Naive thymus-derived CD4-positive, alpha-beta T cell (primary cell): ENCODE data around the gene TRAF5. TPM values are rescaled to one million over a fixed set of nuclear protein-coding genes. Genes with fewer than 3 reads are reported as not detected.

Experiments used
- ATAC-seq: fragments of 150-1000 bp; cut with Tn5 transposase; 2 replicates; pipeline ENCODE4 v1.10.0; 2021; ENCODE audit warnings: mild to moderate bottlenecking, moderate library complexity
- CTCF ChIA-PET: fragments of 350-600 bp; sonication (Branson Sonifier 250); formaldehyde crosslinking; loops from one replicate; lab custom pipeline; 2021; ENCODE audit warnings: antibody characterized with exemption; lab: Charles Lee
- POLR2A ChIA-PET: fragments of 350-600 bp; sonication (Branson Sonifier 250); formaldehyde crosslinking; loops from one replicate; lab custom pipeline; 2021; ENCODE audit warnings: antibody characterized with exemption, inconsistent platforms; lab: Charles Lee
- DNase-seq, 9 donors: peaks; one replicate each; pipeline versions ENCODE4 v3.0.0 to v3.0.0-alpha.2; 2020 to 2022; ENCODE audit warnings: mixed read lengths in 1 of 9
- H3K27ac ChIP-seq: one replicate; pipeline ENCODE4 v1.7.0; 2013; ENCODE audit warnings: mild to moderate bottlenecking, low read depth, low read length, moderate library complexity
- H3K27me3 ChIP-seq, 2 donors: one replicate each; pipeline ENCODE4 v1.7.0; 2013; ENCODE audit warnings: low read length in 2 of 2, mild to moderate bottlenecking in 2 of 2, moderate library complexity in 2 of 2; ENCODE audit not compliant: control insufficient read depth in 2 of 2, insufficient read depth in 2 of 2
- H3K36me3 ChIP-seq, 3 experiments: 1 replicate in 2 of 3; 2 replicates in 1 of 3; pipeline ENCODE4 v1.7.0; 2013; ENCODE audit warnings: low read length in 3 of 3, mild to moderate bottlenecking in 3 of 3, moderate library complexity in 1 of 3; ENCODE audit not compliant: insufficient read depth in 3 of 3, control insufficient read depth in 2 of 3
- H3K4me1 ChIP-seq, 2 donors: one replicate each; pipeline ENCODE4 v1.7.0; 2013; ENCODE audit warnings: low read length in 2 of 2, mild to moderate bottlenecking in 2 of 2, moderate library complexity in 1 of 2; ENCODE audit not compliant: control insufficient read depth in 2 of 2, insufficient read depth in 2 of 2
- H3K4me3 ChIP-seq: 2 replicates; pipeline ENCODE4 v1.7.0; 2013; ENCODE audit warnings: mild to moderate bottlenecking, low read length
- H3K9me3 ChIP-seq, 3 experiments: 1 replicate in 2 of 3; 2 replicates in 1 of 3; pipeline ENCODE4 v1.7.0; 2013; ENCODE audit warnings: low read length in 3 of 3; ENCODE audit not compliant: control insufficient read depth in 2 of 3
- H3K27ac Mint-ChIP-seq, 9 donors: one replicate each; pipeline ENCODE4 v1.8.0; 2020 to 2022; ENCODE audit warnings: mixed read lengths in 9 of 9, mild to moderate bottlenecking in 8 of 9, moderate library complexity in 5 of 9, inconsistent platforms in 2 of 9
- H3K27me3 Mint-ChIP-seq, 5 donors: one replicate each; pipeline ENCODE4 v1.8.0; 2021 to 2022; ENCODE audit warnings: mixed read lengths in 5 of 5, mild to moderate bottlenecking in 1 of 5
- H3K36me3 Mint-ChIP-seq, 5 donors: one replicate each; pipeline ENCODE4 v1.8.0; 2020 to 2022; ENCODE audit warnings: mixed read lengths in 5 of 5, mild to moderate bottlenecking in 3 of 5, inconsistent platforms in 1 of 5
- H3K4me1 Mint-ChIP-seq, 7 donors: one replicate each; pipeline ENCODE4 v1.8.0; 2020 to 2022; ENCODE audit warnings: mixed read lengths in 7 of 7, mild to moderate bottlenecking in 3 of 7, inconsistent platforms in 1 of 7
- H3K4me3 Mint-ChIP-seq, 10 donors: one replicate each; pipeline ENCODE4 v1.8.0; 2020 to 2022; ENCODE audit warnings: mild to moderate bottlenecking in 10 of 10, mixed read lengths in 10 of 10, moderate library complexity in 6 of 10, inconsistent platforms in 2 of 10
- H3K9me3 Mint-ChIP-seq, 11 donors: one replicate each; pipeline ENCODE4 v1.8.0; 2020 to 2022; ENCODE audit warnings: mixed read lengths in 11 of 11, mild to moderate bottlenecking in 4 of 11, inconsistent platforms in 1 of 11, moderate library complexity in 1 of 11
- intact Hi-C, 2 donors: fragments of 100-400 bp; cut with micrococcal nuclease; formaldehyde crosslinking; loops; one replicate each; pipeline ENCODE4 v1.15.1; 2023
- polyA plus RNA-seq, 2 donors: library from polyadenylated mRNA; unstranded; fragments of 300-500 nt; fragmentation: Illumina TruSeq; gene quantifications; one replicate each; pipeline ENCODE4 v1.2.3, GENCODE V29; 2021
- total RNA-seq, 6 experiments: library from RNA in 5 of 6; stranded (reverse) in 5 of 6; gene quantifications; 1 replicate in 5 of 6; 2 replicates in 1 of 6; pipeline ENCODE4 v1.2.3 and lab custom pipeline; 2021 to 2026

Gene TRAF5
- total and polyA plus RNA-seq, 7 experiments from 2014 or later, result 19.1 to 72.2 (median 41.5) TPM

DNA sequence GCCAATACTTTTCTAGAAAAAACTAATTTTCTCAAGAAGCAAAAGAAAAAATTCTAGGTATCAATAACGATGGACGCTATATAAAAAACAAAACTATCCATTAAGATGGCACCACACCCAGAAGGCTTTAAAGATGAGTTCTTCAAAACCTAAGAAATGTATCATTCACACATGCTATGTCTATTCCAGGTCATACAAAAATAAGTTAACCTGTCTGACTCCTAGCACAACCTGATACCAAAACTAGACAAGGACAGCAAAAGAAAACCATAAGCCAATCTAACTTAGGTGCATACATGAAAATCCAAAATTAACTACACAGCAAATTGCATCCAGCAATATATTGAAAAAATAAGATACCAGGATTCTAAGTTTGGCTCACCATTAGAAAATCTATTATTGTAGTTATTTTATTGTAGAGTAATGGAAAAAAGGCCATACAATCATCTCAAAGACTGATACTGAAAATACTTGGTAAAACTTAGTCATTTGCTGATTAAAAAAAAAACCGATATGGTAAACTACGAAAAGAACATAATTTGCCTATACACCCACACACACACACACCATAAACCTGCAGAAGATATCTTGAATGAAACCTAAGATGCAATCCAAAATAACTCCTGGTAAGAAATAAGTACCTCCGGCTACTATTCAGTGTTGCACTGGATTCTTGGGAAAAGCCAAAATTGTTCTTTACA, 55.0 kb downstream of the TRAF5 start:
- ChIA-PET CTCF (interaction anchor here (0.6 to 1.2 kb wide), 2 partner anchors 35 to 53 kb away, joined by 3 to 4 read pairs; no protein-coding TSS in a partner anchor), POLR2A (interaction anchor here (2.6 kb wide), 1 partner anchor 55 kb away, joined by 10 read pairs; the partner anchor contains the start of gene TRAF5)
- Histone ChIP-seq H3K27me3 (no peaks in the 10 kb centered on the region), H3K9me3 (no peaks in the 10 kb centered on the region), H3K36me3 (no peaks in the 10 kb centered on the region), H3K4me1 (peaks cover 5% of the 10 kb centered on the region in 2 donors), H3K27ac (peak overlapping the region; percentile 80), H3K4me3 (no peak overlapping the region)
- no peaks in the 10 kb centered on the region for H3K27me3 Mint-ChIP-seq
- peaks cover 7 to 45% (median 35%) of the 10 kb centered on the region in 7 donors for H3K4me1 Mint-ChIP-seq
- no peak for ATAC-seq
- H3K27ac Mint-ChIP-seq, result peak overlapping the region; percentile 73 to 98 (median 92)
- H3K4me3 Mint-ChIP-seq, result peak overlapping the region; percentile 83 to 97 (median 91)
- H3K36me3 Mint-ChIP-seq, result peaks cover 0 to 18% (median 2%) of the 10 kb centered on the region in 5 donors
- H3K9me3 Mint-ChIP-seq, result peaks cover 0 to 2% (median 0%) of the 10 kb centered on the region in 11 donors
- no peak for DNase-seq
- intact Hi-C loops, result loop anchor here (1.0 to 5.0 kb wide), 9 partner anchors 28 to 906 kb away; partner anchors contain the start of genes RCOR3 (in 2 of the 2), PPP2R5A (in 1 of the 2) and SLC30A1 (in 1 of the 2)

DNA sequence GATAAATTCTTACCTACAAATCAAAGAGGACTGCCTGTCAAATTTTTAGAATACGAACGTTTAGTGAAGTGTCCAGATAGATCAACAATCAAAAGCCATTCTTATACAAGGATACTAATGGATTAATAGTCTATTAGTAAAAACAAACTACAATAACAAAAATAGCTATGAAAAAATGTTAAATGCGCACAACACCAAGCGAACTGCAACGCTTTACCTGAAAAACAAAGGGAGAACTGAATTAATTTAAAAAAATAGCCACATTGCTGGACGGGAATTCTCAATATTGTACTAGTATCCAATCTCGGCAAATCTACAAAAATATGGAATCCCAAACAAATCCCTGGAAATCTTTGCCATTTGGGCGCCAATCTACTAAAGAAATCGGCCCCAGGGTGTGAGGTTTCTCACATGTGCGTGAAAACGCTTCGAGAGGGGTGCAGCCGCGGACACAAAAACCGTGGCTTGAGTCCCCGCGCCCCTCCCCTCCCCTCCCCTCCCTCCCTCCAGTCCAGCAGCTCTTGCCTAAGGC, 55.6 kb downstream of the TRAF5 start:
- Mint-ChIP-seq H3K4me1 (peaks cover 6 to 43% (median 34%) of the 10 kb centered on the region in 7 donors), H3K4me3 (peak overlapping the region; percentile 87 to 97 (median 92)), H3K27ac (peak overlapping the region; percentile 92 to 98 (median 95)), H3K9me3 (peaks cover 0 to 2% (median 0%) of the 10 kb centered on the region in 11 donors), H3K27me3 (peaks cover 0 to 4% (median 0%) of the 10 kb centered on the region in 5 donors), H3K36me3 (peaks cover 0 to 16% (median 0%) of the 10 kb centered on the region in 5 donors)
- no peaks in the 10 kb centered on the region for H3K9me3 ChIP-seq
- H3K36me3 ChIP-seq, result no peaks in the 10 kb centered on the region
- no peak for ATAC-seq
- POLR2A ChIA-PET, result interaction anchor here (0.8 to 2.6 kb wide), 4 partner anchors 25 to 55 kb away, joined by 3 to 10 read pairs (median 4); partner anchors contain the start of gene TRAF5
- H3K27me3 ChIP-seq, result no peaks in the 10 kb centered on the region
- peak overlapping the region; percentile 77 for H3K4me3 ChIP-seq
- H3K4me1 ChIP-seq, result peaks cover 5% of the 10 kb centered on the region in 2 donors
- peak in 2 of 9 donors; percentile 1 to 4 for DNase-seq
- peak overlapping the region; percentile 80 for H3K27ac ChIP-seq
- intact Hi-C loops, result loop anchor here (1.0 to 5.0 kb wide), 9 partner anchors 29 to 905 kb away; partner anchors contain the start of genes RCOR3 (in 2 of the 2), PPP2R5A (in 1 of the 2) and SLC30A1 (in 1 of the 2)
- CTCF ChIA-PET, result interaction anchor here (0.6 kb wide), 1 partner anchor 54 kb away, joined by 3 read pairs; no protein-coding TSS in a partner anchor

DNA sequence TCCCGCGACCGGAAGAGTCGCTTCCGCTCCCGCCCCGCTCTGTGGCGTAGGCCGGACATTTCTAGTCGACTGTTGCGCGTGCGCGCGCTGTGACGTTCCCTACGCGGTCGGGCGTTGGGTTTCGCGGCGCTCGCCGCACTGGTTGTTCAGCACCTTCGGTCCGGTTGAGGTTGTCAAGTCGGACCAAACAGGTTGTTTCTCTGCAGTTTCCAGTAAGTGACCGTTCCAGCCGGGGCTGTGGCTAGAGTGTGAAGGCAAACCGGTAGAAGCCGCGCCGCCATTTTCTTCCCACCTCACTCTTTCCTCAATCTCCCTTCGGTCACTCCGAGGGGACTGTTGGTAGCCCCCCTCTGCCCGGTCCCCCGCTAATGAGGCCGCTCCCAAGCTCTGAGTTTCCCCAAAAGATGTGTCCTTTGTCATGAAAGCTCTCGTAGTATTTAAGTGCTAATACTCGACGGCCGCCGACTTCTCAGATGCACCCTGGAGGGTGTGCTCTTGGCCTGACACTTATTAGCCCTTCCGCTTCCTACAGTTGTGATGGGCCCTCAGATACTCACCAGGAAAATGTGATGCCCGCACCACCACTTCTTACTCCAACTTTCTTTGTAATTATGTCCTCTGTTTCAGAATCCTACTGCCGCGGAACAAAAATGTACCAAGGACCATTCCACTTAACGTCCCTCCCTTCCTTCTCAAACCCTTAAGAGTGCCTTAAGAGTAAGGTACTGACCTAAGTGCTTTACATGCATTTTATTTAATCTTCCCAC, 56.3 kb downstream of the TRAF5 start:
- ChIA-PET POLR2A (interaction anchor here (0.8 to 2.6 kb wide), 4 partner anchors 25 to 56 kb away, joined by 3 to 10 read pairs (median 4); partner anchors contain the start of gene TRAF5), CTCF (no interaction called here)
- Mint-ChIP-seq H3K36me3 (peaks cover 0 to 12% (median 0%) of the 10 kb centered on the region in 5 donors), H3K27ac (peak overlapping the region; percentile 92 to 98 (median 95)), H3K4me1 (peaks cover 0 to 39% (median 31%) of the 10 kb centered on the region in 7 donors), H3K27me3 (peaks cover 0 to 5% (median 0%) of the 10 kb centered on the region in 5 donors), H3K4me3 (peak overlapping the region; percentile 87 to 97 (median 92)), H3K9me3 (peaks cover 0 to 2% (median 0%) of the 10 kb centered on the region in 11 donors)
- ATAC-seq, result peak; percentile 94
- H3K27ac ChIP-seq, result peak overlapping the region; percentile 80
- H3K9me3 ChIP-seq, result no peaks in the 10 kb centered on the region
- H3K36me3 ChIP-seq, result no peaks in the 10 kb centered on the region
- H3K27me3 ChIP-seq, result no peaks in the 10 kb centered on the region
- intact Hi-C loops, result loop anchor here (1.0 to 5.0 kb wide), 10 partner anchors 30 to 904 kb away; partner anchors contain the start of genes RCOR3 (in 2 of the 2), SLC30A1 (in 2 of the 2), NEK2 (in 1 of the 2) and PPP2R5A (in 1 of the 2)
- peak overlapping the region; percentile 77 for H3K4me3 ChIP-seq
- peaks cover 5% of the 10 kb centered on the region in 2 donors for H3K4me1 ChIP-seq
- DNase-seq, result peak; percentile 53 to 85 (median 64)

DNA sequence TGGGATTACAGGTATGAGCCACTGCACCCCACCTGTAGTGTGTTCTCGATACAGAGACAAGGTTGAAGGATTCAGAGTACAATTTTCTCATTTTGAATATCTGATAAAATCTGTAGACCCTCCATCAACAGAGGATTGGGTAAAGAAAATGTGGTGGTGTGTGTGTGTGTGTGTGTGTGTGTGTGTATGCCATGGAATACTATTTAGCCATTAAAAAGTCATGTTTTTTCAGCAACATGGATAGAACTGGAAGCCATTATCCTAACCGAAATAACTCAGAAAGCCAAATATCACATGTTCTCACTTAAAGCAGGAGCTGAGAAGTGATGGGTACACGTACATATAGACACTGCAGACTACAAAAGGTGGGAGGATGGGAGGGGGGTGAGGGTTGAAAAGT, 57.9 kb downstream of the TRAF5 start:
- CTCF ChIA-PET, result no interaction called here
- no peak overlapping the region for H3K4me3 Mint-ChIP-seq

DNA sequence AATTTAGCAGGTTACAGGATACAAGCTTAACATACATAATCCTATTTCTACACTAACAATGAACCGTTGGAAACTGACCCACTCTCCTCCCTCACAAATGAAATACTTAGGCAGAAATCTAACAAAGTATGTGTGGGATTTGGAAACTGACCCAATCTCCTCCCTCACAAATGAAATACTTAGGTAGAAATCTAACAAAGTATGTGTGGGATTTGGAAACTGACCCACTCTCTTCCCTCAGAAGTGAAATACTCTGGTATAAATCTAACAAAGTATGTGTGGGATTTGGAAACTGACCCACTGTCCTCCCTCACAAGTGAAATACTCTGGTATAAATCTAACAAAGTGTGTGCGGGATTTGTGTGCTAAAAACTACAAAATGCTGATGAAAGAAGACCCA, 60.3 kb downstream of the TRAF5 start:
- ATAC-seq (no peak), DNase-seq (no peak)
- H3K9me3 Mint-ChIP-seq, result no peaks in the 10 kb centered on the region
- peaks cover 0 to 5% (median under 1%) of the 10 kb centered on the region in 5 donors for H3K36me3 Mint-ChIP-seq
- Histone ChIP-seq H3K4me3 (no peak overlapping the region), H3K4me1 (peaks cover 2 to 5% of the 10 kb centered on the region in 2 donors), H3K27ac (no peak overlapping the region), H3K27me3 (no peaks in the 10 kb centered on the region), H3K36me3 (no peaks in the 10 kb centered on the region), H3K9me3 (no peaks in the 10 kb centered on the region)
- H3K4me3 Mint-ChIP-seq, result no peak overlapping the region
- no peak overlapping the region for H3K27ac Mint-ChIP-seq
- ChIA-PET CTCF (no interaction called here), POLR2A (interaction anchor here (1.2 kb wide), 1 partner anchor 51 kb away, joined by 6 read pairs; no protein-coding TSS in a partner anchor)
- peaks cover 0 to 21% (median 16%) of the 10 kb centered on the region in 7 donors for H3K4me1 Mint-ChIP-seq
- intact Hi-C loops, result no loop called here
- H3K27me3 Mint-ChIP-seq, result peaks cover 0 to 10% (median 0%) of the 10 kb centered on the region in 5 donors

More for the DNA sequence above, 57.9 kb downstream of the TRAF5 start:
- Histone ChIP-seq H3K4me1 (peaks cover 5% of the 10 kb centered on the region in 2 donors), H3K9me3 (no peaks in the 10 kb centered on the region), H3K27me3 (no peaks in the 10 kb centered on the region), H3K4me3 (no peak overlapping the region), H3K27ac (no peak overlapping the region), H3K36me3 (no peaks in the 10 kb centered on the region)
- H3K4me1 Mint-ChIP-seq, result peaks cover 0 to 39% (median 28%) of the 10 kb centered on the region in 7 donors
- peaks cover 0 to 2% (median 0%) of the 10 kb centered on the region in 11 donors for H3K9me3 Mint-ChIP-seq
- H3K36me3 Mint-ChIP-seq, result peaks cover 0 to 7% (median 0%) of the 10 kb centered on the region in 5 donors
- H3K27ac Mint-ChIP-seq, result no peak overlapping the region
- POLR2A ChIA-PET, result no interaction called here
- DNase-seq (no peak), ATAC-seq (no peak)
- intact Hi-C loops, result loop anchor here in 1 of 2 donors (5.0 kb wide), 1 partner anchor 903 kb away; the partner anchor contains the start of gene PPP2R5A
- H3K27me3 Mint-ChIP-seq, result peaks cover 0 to 9% (median 0%) of the 10 kb centered on the region in 5 donors
